Activated CD8-positive, alpha-beta memory T cell treated with anti-CD3 and anti-CD28 coated beads for 4 hours (primary cell): Measurements from ENCODE around the gene MYL10.

ENCODE experiments used
- DNase-seq, 2 donors: peaks; one replicate each; pipeline ENCODE4 v3.0.0-alpha.2; 2020; ENCODE audit warnings: low read depth in 2 of 2

Gene MYL10

GRCh38 chr7:101596898-101597297 lies 32.2 kb downstream of the MYL10 start:
- no peak for DNase-seq

- no peak for DNase-seq
These were observed 33.1 kb downstream of the MYL10 start for GRCh38 chr7:101595766-101596537.

GRCh38 chr7:101595246-101595645 lies 33.9 kb downstream of the MYL10 start:
- no peak for DNase-seq

GRCh38 chr7:101594790-101595189 lies 34.3 kb downstream of the MYL10 start:
- no peak for DNase-seq

GRCh38 chr7:101593556-101593955 lies 35.5 kb downstream of the MYL10 start:
- DNase-seq = no peak

- DNase-seq = no peak
These were observed 37.6 kb downstream of the MYL10 start for GRCh38 chr7:101591504-101591903.

GRCh38 chr7:101590663-101591435 lies 38.2 kb downstream of the MYL10 start:
- no peak for DNase-seq

- no peak for DNase-seq
These were observed 39.0 kb downstream of the MYL10 start for GRCh38 chr7:101589976-101590662.

- no peak for DNase-seq
These were observed 40.0 kb downstream of the MYL10 start for GRCh38 chr7:101589052-101589451.

GRCh38 chr7:101588131-101588935 lies 40.8 kb downstream of the MYL10 start:
- no peak for DNase-seq

GRCh38 chr7:101586906-101587677 lies 42.0 kb downstream of the MYL10 start:
- DNase-seq = no peak

GRCh38 chr7:101586078-101586905 lies 42.8 kb downstream of the MYL10 start:
- no peak for DNase-seq

- DNase-seq = no peak
These were observed 46.1 kb downstream of the MYL10 start for GRCh38 chr7:101582971-101583370.

GRCh38 chr7:101581891-101582290 lies 47.2 kb downstream of the MYL10 start:
- DNase-seq = no peak

GRCh38 chr7:101580596-101580995 lies 48.5 kb downstream of the MYL10 start:
- no peak for DNase-seq

GRCh38 chr7:101578552-101578951 lies 50.5 kb downstream of the MYL10 start:
- no peak for DNase-seq

- no peak for DNase-seq
These were observed 52.1 kb downstream of the MYL10 start for GRCh38 chr7:101576998-101577397.

- DNase-seq = no peak
These were observed 53.4 kb downstream of the MYL10 start for GRCh38 chr7:101575721-101576120.

GRCh38 chr7:101575168-101575567 lies 53.9 kb downstream of the MYL10 start:
- no peak for DNase-seq

- DNase-seq = no peak
These were observed 56.9 kb downstream of the MYL10 start for GRCh38 chr7:101572156-101572555.
